ENCODE results near the gene OR7A10. TPM values are rescaled to one million over a fixed set of nuclear protein-coding genes. Genes with fewer than 3 reads are reported as not detected.

The OR7A10 gene
- total RNA-seq, 6 experiments from 2014 or later, result not detected

DNA sequence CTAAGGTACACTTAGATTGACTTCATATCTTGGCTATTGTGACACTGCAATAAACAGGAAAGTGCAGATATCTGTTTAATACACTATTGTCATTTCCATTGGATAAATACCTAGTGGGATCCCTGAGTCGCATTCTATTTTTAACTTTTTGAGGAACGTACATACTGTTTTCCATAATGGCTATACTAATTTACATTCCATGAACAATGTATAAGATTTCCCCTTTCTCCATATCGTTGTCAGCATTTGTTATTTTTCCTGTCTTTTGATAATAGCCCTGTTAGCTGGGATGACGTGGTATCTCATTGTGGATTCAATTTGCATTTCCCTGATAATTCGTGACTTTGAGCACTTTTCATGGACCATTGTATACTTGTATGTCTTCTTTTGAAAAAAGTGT is 19.8 kb upstream of the OR7A10 start:
- TF ChIP-seq, protein P1, sequence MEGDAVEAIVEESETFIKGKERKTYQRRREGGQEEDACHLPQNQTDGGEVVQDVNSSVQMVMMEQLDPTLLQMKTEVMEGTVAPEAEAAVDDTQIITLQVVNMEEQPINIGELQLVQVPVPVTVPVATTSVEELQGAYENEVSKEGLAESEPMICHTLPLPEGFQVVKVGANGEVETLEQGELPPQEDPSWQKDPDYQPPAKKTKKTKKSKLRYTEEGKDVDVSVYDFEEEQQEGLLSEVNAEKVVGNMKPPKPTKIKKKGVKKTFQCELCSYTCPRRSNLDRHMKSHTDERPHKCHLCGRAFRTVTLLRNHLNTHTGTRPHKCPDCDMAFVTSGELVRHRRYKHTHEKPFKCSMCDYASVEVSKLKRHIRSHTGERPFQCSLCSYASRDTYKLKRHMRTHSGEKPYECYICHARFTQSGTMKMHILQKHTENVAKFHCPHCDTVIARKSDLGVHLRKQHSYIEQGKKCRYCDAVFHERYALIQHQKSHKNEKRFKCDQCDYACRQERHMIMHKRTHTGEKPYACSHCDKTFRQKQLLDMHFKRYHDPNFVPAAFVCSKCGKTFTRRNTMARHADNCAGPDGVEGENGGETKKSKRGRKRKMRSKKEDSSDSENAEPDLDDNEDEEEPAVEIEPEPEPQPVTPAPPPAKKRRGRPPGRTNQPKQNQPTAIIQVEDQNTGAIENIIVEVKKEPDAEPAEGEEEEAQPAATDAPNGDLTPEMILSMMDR (IDR thresholded peaks at IDR 0.05), result no peak
- Mint-ChIP-seq H3K27ac (no peak overlapping the region), H3K27me3 (ENCODE audit: insufficient read depth) (no peaks in the 10 kb centered on the region), H3K36me3 (ENCODE audit: low read depth) (no peaks in the 10 kb centered on the region), H3K4me1 (ENCODE audit: low read depth) (no peaks in the 10 kb centered on the region), H3K4me3 (no peak overlapping the region), H3K9me3 (no peaks in the 10 kb centered on the region; the same call in 1 of the 2 replicates)
- no peak for DNase-seq

DNA sequence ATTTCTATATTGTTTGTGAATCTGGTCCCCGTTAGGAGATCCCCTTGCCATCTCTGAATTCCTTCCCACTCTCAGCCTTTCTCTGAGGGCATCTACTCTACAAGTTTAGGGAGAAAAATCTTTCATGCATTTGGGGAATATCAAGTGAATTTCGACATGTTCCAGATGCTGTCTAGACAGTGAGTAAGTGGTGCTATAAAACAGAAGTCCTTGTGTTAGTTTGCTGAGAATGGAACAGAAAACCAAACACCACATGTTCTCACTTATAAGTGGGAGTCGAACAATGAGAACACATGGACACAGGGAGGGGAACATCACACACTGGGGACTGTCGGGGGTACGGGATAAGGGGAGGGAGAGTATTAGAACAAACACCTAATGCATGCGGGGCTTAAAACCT is 5.1 kb downstream of the OR7A10 start:
- H3K4me1 Mint-ChIP-seq (ENCODE audit: low read depth), result no peaks in the 10 kb centered on the region
- peaks cover 1% of the 10 kb centered on the region; the same call in 1 of the 2 replicates for H3K27me3 Mint-ChIP-seq (ENCODE audit: insufficient read depth)
- peaks cover 7% of the 10 kb centered on the region; the same call in 1 of the 2 replicates for H3K9me3 Mint-ChIP-seq
- no peaks in the 10 kb centered on the region for H3K36me3 Mint-ChIP-seq (ENCODE audit: low read depth)
- TF ChIP-seq, protein P1 (IDR thresholded peaks at IDR 0.05), result no peak
- H3K27ac Mint-ChIP-seq, result no peak overlapping the region
- DNase-seq, result no peak
- no peak overlapping the region for H3K4me3 Mint-ChIP-seq

DNA sequence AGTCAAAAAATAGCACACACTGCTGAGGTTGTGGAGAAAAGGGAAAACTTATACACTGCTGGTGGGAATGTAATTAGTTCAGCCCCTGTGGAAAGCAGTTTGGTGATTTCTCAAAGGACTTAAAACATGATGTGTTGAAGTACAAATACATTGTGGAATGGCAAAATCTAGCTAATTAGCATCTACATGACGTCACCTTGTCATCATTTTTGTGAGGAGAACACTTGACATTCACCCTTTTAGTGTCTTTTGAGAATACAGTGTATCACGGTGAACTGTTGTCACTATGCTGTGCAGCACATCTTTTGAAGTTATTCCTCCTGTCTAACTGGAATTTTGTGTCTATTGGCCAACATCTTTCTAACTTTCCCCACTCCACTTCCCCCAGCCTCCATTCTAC is 5.6 kb downstream of the OR7A10 start:
- Mint-ChIP-seq H3K36me3 (ENCODE audit: low read depth) (no peaks in the 10 kb centered on the region), H3K4me1 (ENCODE audit: low read depth) (no peaks in the 10 kb centered on the region), H3K9me3 (peaks cover 7% of the 10 kb centered on the region; the same call in 1 of the 2 replicates), H3K27ac (no peak overlapping the region), H3K4me3 (no peak overlapping the region), H3K27me3 (ENCODE audit: insufficient read depth) (peaks cover 1% of the 10 kb centered on the region; the same call in 1 of the 2 replicates)
- TF ChIP-seq, protein P1 (IDR thresholded peaks at IDR 0.05), result no peak
- DNase-seq, result no peak

DNA sequence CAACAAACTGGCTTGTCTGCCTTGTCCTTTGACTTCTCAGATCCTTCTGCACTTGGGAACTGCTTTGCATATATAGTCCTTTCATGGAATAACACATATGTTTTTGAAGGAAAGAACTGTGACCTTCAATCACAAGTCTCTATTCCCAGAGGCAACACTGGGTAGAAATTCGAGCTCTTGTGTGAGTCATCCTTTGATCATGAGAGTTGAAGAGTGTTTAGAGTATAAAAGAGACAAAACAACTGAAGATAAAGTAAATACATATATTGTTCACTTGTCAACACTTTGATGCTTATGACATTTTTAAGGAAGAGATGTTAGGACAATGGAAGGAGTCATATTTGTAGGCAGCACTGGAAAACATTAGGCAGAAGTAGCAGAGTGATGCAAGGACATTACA is 8.5 kb downstream of the OR7A10 start:
- no peak for DNase-seq
- H3K27ac Mint-ChIP-seq, result no peak overlapping the region
- no peaks in the 10 kb centered on the region for H3K4me1 Mint-ChIP-seq (ENCODE audit: low read depth)
- no peaks in the 10 kb centered on the region for H3K36me3 Mint-ChIP-seq (ENCODE audit: low read depth)
- peaks cover 1% of the 10 kb centered on the region for H3K27me3 Mint-ChIP-seq (ENCODE audit: insufficient read depth)
- H3K9me3 Mint-ChIP-seq, result peaks cover 7% of the 10 kb centered on the region; the same call in 1 of the 2 replicates
- TF ChIP-seq, protein P1 (IDR thresholded peaks at IDR 0.05), result no peak
- no peak overlapping the region for H3K4me3 Mint-ChIP-seq

DNA sequence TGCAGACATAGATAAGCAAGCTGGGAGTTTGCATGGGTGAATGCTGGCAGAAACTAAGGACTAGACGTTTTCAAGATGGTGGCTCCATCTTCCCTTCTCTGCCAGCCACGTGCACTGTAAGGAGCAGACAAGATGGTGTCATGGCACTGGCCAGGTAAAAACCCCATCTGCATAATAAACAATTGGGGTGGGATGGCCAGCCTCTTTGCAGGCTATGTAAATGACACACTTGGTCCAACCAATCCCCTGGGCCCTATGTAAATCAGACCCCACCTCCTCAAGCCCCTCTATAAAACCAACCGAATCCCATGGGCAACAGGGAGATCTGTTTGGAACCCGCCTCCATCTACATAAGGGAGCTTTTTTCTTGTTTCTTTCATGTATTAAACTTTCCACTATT is 11.3 kb downstream of the OR7A10 start:
- no peak overlapping the region for H3K4me3 Mint-ChIP-seq
- TF ChIP-seq, protein P1 (IDR thresholded peaks at IDR 0.05), result no peak
- DNase-seq, result no peak
- H3K27me3 Mint-ChIP-seq (ENCODE audit: insufficient read depth), result no peaks in the 10 kb centered on the region; the same call in none of the 2 replicates
- H3K27ac Mint-ChIP-seq, result no peak overlapping the region
- H3K9me3 Mint-ChIP-seq, result peaks cover 3% of the 10 kb centered on the region; the same call in 1 of the 2 replicates
- H3K36me3 Mint-ChIP-seq (ENCODE audit: low read depth), result no peaks in the 10 kb centered on the region
- no peaks in the 10 kb centered on the region for H3K4me1 Mint-ChIP-seq (ENCODE audit: low read depth)

DNA sequence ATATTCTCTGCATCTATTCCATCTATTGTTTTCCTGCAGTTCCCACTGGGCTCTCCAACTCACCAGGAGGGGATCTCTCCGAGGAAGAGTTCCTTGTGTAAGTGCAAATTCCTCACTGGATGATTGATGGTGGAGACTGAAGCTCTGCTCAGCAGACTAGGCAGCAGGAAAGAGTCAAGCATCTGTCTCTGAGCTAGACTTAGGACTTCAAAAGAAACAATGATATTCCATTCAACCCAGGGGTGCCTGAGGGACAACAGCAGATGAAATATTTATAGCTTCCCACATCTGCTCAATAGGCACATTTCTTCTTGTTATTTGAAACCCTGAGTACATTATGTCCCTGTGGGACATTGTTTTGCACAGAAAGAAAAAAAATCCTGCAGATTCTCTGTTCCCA is 13.7 kb downstream of the OR7A10 start, which contains the start of the genes OR7A5 and OR7C1:
Gene OR7A5, minus strand, starts transcription at position 175 of the 400 bp plus-strand sequence. CDS start 6,944 bp downstream, outside the sequence.
Gene OR7C1, minus strand, starts transcription at position 175 of the 400 bp plus-strand sequence. CDS start 35,049 bp downstream, outside the sequence.
- Mint-ChIP-seq H3K27ac (no peak within 1 kb of the TSS), H3K4me1 (ENCODE audit: low read depth) (no peaks in the 10 kb centered on the region), H3K36me3 (ENCODE audit: low read depth) (no peaks in the 10 kb centered on the region), H3K9me3 (peaks cover 3% of the 10 kb centered on the region; the same call in 1 of the 2 replicates), H3K27me3 (ENCODE audit: insufficient read depth) (no peaks in the 10 kb centered on the region; the same call in none of the 2 replicates), H3K4me3 (no peak within 1 kb of the TSS)
- TF ChIP-seq, protein P1 (IDR thresholded peaks at IDR 0.05), result no peak
- no peak for DNase-seq
